H9 (cell line): Measurements from ENCODE around the gene GET4. TPM values are rescaled to one million over a fixed set of nuclear protein-coding genes. Genes with fewer than 3 reads are reported as not detected.

Source experiments
- DNase-seq: peaks from one replicate; pipeline ENCODE4 v3.0.0-alpha.2; 2017
- H2AFZ ChIP-seq: one replicate; pipeline ENCODE4 v1.6.1; 2013; ENCODE audit warnings: mild to moderate bottlenecking, low read length, control low read depth, moderate library complexity
- H2AK5ac ChIP-seq: 2 replicates; pipeline ENCODE4 v1.6.1; 2013; ENCODE audit warnings: low read length, control low read depth, mixed read lengths; ENCODE audit not compliant: insufficient read length
- H2BK120ac ChIP-seq: one replicate; pipeline ENCODE4 v1.6.1; 2013; ENCODE audit warnings: low read depth, mild to moderate bottlenecking, low read length, control low read depth, inconsistent platforms; ENCODE audit not compliant: poor library complexity, severe bottlenecking
- H2BK12ac ChIP-seq: 2 replicates; pipeline ENCODE4 v1.6.1; 2013; ENCODE audit warnings: low read length, control low read depth, mixed read lengths, low read depth; ENCODE audit not compliant: insufficient read length
- H2BK15ac ChIP-seq: 2 replicates; pipeline ENCODE4 v1.6.1; 2013; ENCODE audit warnings: low read depth, low read length, control low read depth
- H2BK20ac ChIP-seq: one replicate; pipeline ENCODE4 v1.6.1; 2013; ENCODE audit warnings: low read depth, mild to moderate bottlenecking, low read length, control low read depth, inconsistent platforms; ENCODE audit not compliant: poor library complexity, severe bottlenecking
- H2BK5ac ChIP-seq: 2 replicates; pipeline ENCODE4 v1.6.1; 2013; ENCODE audit warnings: low read length, control low read depth, mixed read lengths; ENCODE audit not compliant: insufficient read length
- H3K14ac ChIP-seq: 2 replicates; pipeline ENCODE4 v1.6.1; 2013; ENCODE audit warnings: low read length, control low read depth; ENCODE audit not compliant: insufficient read depth
- H3K18ac ChIP-seq: 2 replicates; pipeline ENCODE4 v1.6.1; 2013; ENCODE audit warnings: low read depth, mild to moderate bottlenecking, mixed read lengths, low read length, control low read depth; ENCODE audit not compliant: insufficient read length
- H3K23ac ChIP-seq: 2 replicates; pipeline ENCODE4 v1.6.1; 2013; ENCODE audit warnings: low read length, control low read depth, mixed read lengths, low read depth; ENCODE audit not compliant: insufficient read length
- H3K23me2 ChIP-seq: 2 replicates; pipeline ENCODE4 v1.6.1; 2013; ENCODE audit warnings: low read depth, mild to moderate bottlenecking, mixed read lengths, low read length, control low read depth; ENCODE audit not compliant: insufficient read length, poor library complexity, severe bottlenecking
- H3K27ac ChIP-seq: 2 replicates; pipeline ENCODE4 v1.5.1; 2013; ENCODE audit warnings: low read length, control low read depth, mixed read lengths, low read depth; ENCODE audit not compliant: insufficient read length
- H3K27me3 ChIP-seq: 2 replicates; pipeline ENCODE4 v1.6.1; 2013; ENCODE audit warnings: low read length, control low read depth, inconsistent platforms; ENCODE audit not compliant: insufficient read depth
- H3K4ac ChIP-seq: 2 replicates; pipeline ENCODE4 v1.6.1; 2013; ENCODE audit warnings: low read depth, mild to moderate bottlenecking, control low read depth, inconsistent platforms, low read length, moderate library complexity
- H3K4me1 ChIP-seq: 2 replicates; pipeline ENCODE4 v1.6.1; 2013; ENCODE audit warnings: low read length, control low read depth, inconsistent platforms; ENCODE audit not compliant: insufficient read depth
- H3K4me2 ChIP-seq: 2 replicates; pipeline ENCODE4 v1.6.1; 2013; ENCODE audit warnings: low read length, control low read depth, mixed read lengths; ENCODE audit not compliant: insufficient read length, insufficient read depth
- H3K56ac ChIP-seq: 2 replicates; pipeline ENCODE4 v1.6.1; 2013; ENCODE audit warnings: low read depth, mild to moderate bottlenecking, mixed read lengths, low read length, control low read depth; ENCODE audit not compliant: insufficient read length
- H3K79me1 ChIP-seq: 2 replicates; pipeline ENCODE4 v1.6.1; 2013; ENCODE audit warnings: low read depth, mild to moderate bottlenecking, moderate library complexity, low read length, control low read depth, inconsistent platforms; ENCODE audit not compliant: insufficient read depth, poor library complexity, severe bottlenecking
- H3K79me2 ChIP-seq: 2 replicates; pipeline ENCODE4 v1.6.1; 2013; ENCODE audit warnings: low read length, control low read depth, inconsistent platforms; ENCODE audit not compliant: insufficient read depth
- H3K9ac ChIP-seq: 2 replicates; pipeline ENCODE4 v1.6.1; 2013; ENCODE audit warnings: low read length, control low read depth, mixed read lengths; ENCODE audit not compliant: insufficient read length; ENCODE audit errors: extremely low read depth
- H3K9me3 ChIP-seq: one replicate; pipeline ENCODE4 v1.6.1; 2013; ENCODE audit warnings: low read depth, low read length, inconsistent platforms; ENCODE audit not compliant: control insufficient read depth
- H3T11ph ChIP-seq: one replicate; pipeline ENCODE4 v1.6.1; 2013; ENCODE audit warnings: mild to moderate bottlenecking, low read length, control low read depth, inconsistent platforms
- H4K20me1 ChIP-seq: one replicate; pipeline ENCODE4 v1.6.1; 2013; ENCODE audit not compliant: control insufficient read depth, insufficient read length, insufficient read depth
- H4K5ac ChIP-seq: 2 replicates; pipeline ENCODE4 v1.6.1; 2013; ENCODE audit warnings: low read depth, mild to moderate bottlenecking, mixed read lengths, low read length, control low read depth; ENCODE audit not compliant: insufficient read length
- H4K8ac ChIP-seq: replicated peaks from 2 replicates; pipeline ENCODE4 v1.6.1; 2013; ENCODE audit warnings: low read length, control low read depth, mixed read lengths, low read depth; ENCODE audit not compliant: insufficient read length
- H4K91ac ChIP-seq: 2 replicates; pipeline ENCODE4 v1.6.1; 2013; ENCODE audit warnings: low read depth, mild to moderate bottlenecking, moderate library complexity, mixed read lengths, low read length, control low read depth; ENCODE audit not compliant: insufficient read length
- H3K27ac Mint-ChIP-seq, 3 experiments: 2 replicates in 2 of 3; 3 replicates in 1 of 3; pipeline ENCODE4 v1.8.0; 2020 to 2021; ENCODE audit warnings: mixed read lengths in 3 of 3, mild to moderate bottlenecking in 1 of 3, moderate library complexity in 1 of 3
- H3K27me3 Mint-ChIP-seq: 2 replicates; pipeline ENCODE4 v1.8.0; 2021; ENCODE audit warnings: low read depth, mild to moderate bottlenecking, moderate library complexity, mixed read lengths
- H3K36me3 Mint-ChIP-seq, 3 experiments: 2 replicates in 2 of 3; 3 replicates in 1 of 3; pipeline ENCODE4 v1.8.0; 2020 to 2021; ENCODE audit warnings: low read depth in 3 of 3, mixed read lengths in 3 of 3; ENCODE audit not compliant: insufficient read depth in 1 of 3
- H3K4me1 Mint-ChIP-seq, 2 experiments: 2 replicates each; pipeline ENCODE4 v1.8.0; 2020; ENCODE audit warnings: mixed read lengths in 2 of 2
- H3K4me3 Mint-ChIP-seq, 2 experiments: 2 replicates in 1 of 2; 3 replicates in 1 of 2; pipeline ENCODE4 v1.8.0; 2020 to 2021; ENCODE audit warnings: mild to moderate bottlenecking in 2 of 2, mixed read lengths in 2 of 2, moderate library complexity in 1 of 2
- H3K9me3 Mint-ChIP-seq, 2 experiments: 2 replicates in 1 of 2; 3 replicates in 1 of 2; pipeline ENCODE4 v1.8.0; 2020; ENCODE audit warnings: mild to moderate bottlenecking in 2 of 2, mixed read lengths in 2 of 2, moderate library complexity in 1 of 2
- WGBS: extraction: QIAGEN DNeasy Blood & Tissue Kit; methylation state at CpG from one replicate; pipeline ENCODE4 v1.1.7; 2013; ENCODE audit warnings: missing lambda C conversion rate, low lambda C conversion rate, mixed read lengths; ENCODE audit not compliant: insufficient read length; ENCODE audit errors: extremely low coverage; 5-methylcytosine and 5-hydroxymethylcytosine counted together
- total RNA-seq: library from RNA; stranded (reverse); gene quantifications from 2 replicates; pipeline ENCODE4 v1.2.1, GENCODE V29; 2021
- TF ChIP-seq, protein P1 (sequence below): fragments of 200-600 bp; sonication (generic); conservative IDR thresholded peaks from 3 replicates; pipeline ENCODE4 v1.8.0; 2021; ENCODE audit warnings: antibody characterized with exemption, mild to moderate bottlenecking

Gene GET4
- total RNA-seq, 1 experiment from 2014 or later: 70.2 TPM

DNA sequence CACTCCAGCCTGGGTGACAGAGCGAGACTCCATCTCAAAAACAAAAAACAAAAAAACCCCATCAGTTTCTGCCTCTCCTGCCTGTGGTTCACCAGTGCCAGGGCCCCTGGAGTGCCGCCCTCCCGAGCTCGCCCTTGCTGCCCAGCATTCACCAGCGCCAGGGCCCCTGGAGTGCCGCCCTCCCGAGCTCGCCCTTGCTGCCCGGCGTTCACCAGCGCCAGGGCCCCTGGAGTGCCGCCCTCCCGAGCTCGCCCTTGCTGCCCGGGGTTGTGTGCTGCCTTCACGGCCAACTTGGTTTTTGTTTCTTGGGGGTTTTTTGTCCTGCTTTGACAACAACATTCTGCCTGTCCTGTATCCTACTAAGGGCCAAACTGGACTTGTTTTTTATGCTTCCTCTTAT is 13.2 kb upstream of the GET4 start:
- Histone ChIP-seq H2AK5ac (no peak overlapping the region), H2AFZ (no peak overlapping the region), H3K79me1 (no peaks in the 10 kb centered on the region), H3K4me2 (no peak overlapping the region), H4K91ac (no peak overlapping the region), H3K56ac (no peak overlapping the region), H3K9ac (no peak overlapping the region), H2BK12ac (no peak overlapping the region), H3K4ac (no peak overlapping the region), H2BK120ac (no peak overlapping the region), H3K23me2 (no peaks in the 10 kb centered on the region), H3K23ac (no peak overlapping the region), H3K14ac (no peak overlapping the region), H3K9me3 (no peaks in the 10 kb centered on the region), H4K8ac (no peak overlapping the region), H2BK15ac (no peak overlapping the region), H3T11ph (no peak overlapping the region), H3K27ac (no peak overlapping the region), H2BK5ac (no peak overlapping the region), H3K18ac (no peak overlapping the region), H4K20me1 (no peaks in the 10 kb centered on the region), H3K4me1 (no peaks in the 10 kb centered on the region), H3K27me3 (no peaks in the 10 kb centered on the region), H2BK20ac (no peak overlapping the region), H3K79me2 (no peaks in the 10 kb centered on the region), H4K5ac (no peak overlapping the region)
- Mint-ChIP-seq H3K36me3 (peaks cover 68 to 94% (median 88%) of the 10 kb centered on the region in 3 experiments), H3K9me3 (no peaks in the 10 kb centered on the region), H3K27me3 (no peaks in the 10 kb centered on the region), H3K27ac (no peak overlapping the region; a peak in 1 of 7 replicates), H3K4me3 (no peak overlapping the region), H3K4me1 (no peaks in the 10 kb centered on the region)
- TF ChIP-seq, protein P1, sequence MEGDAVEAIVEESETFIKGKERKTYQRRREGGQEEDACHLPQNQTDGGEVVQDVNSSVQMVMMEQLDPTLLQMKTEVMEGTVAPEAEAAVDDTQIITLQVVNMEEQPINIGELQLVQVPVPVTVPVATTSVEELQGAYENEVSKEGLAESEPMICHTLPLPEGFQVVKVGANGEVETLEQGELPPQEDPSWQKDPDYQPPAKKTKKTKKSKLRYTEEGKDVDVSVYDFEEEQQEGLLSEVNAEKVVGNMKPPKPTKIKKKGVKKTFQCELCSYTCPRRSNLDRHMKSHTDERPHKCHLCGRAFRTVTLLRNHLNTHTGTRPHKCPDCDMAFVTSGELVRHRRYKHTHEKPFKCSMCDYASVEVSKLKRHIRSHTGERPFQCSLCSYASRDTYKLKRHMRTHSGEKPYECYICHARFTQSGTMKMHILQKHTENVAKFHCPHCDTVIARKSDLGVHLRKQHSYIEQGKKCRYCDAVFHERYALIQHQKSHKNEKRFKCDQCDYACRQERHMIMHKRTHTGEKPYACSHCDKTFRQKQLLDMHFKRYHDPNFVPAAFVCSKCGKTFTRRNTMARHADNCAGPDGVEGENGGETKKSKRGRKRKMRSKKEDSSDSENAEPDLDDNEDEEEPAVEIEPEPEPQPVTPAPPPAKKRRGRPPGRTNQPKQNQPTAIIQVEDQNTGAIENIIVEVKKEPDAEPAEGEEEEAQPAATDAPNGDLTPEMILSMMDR: no peak
- WGBS: no CpG with 5 or more reads among the region's 16 CpGs
- no peak for DNase-seq
